Measurements from ENCODE around the gene RAD23A. TPM values are rescaled to one million over a fixed set of nuclear protein-coding genes. Genes with fewer than 3 reads are reported as not detected.

Gene RAD23A
- total and polyA plus RNA-seq, 8 donors: 65.3 to 118 (median 75.6) TPM

DNA sequence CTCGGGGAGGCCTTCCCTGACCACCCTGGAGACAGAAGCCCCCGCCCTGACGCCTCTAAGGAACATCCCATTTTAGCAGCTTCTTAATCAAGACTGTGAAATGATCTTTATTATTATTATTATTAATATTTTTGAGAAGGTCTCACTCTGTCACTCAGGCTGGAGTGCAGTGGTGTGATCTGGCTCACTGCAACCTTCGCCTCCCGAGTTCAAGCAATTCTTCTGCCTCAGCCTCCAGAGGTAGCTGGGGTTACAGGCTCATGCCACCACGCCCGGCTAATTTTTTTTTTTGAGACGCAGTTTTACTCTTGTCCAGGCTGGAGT, 20.1 kb downstream of the RAD23A start:
- Histone ChIP-seq H3K9me3 (no peaks in the 10 kb centered on the region), H3K27ac (no peak overlapping the region), H3K36me3 (no peaks in the 10 kb centered on the region), H3K4me3 (peak overlapping the region in 1 of 2 donors; percentile 42), H3K27me3 (no peaks in the 10 kb centered on the region), H3K4me1 (peaks cover 0 to 10% of the 10 kb centered on the region in 2 donors)
- intact Hi-C loops (cut with DNase I): loop anchor here in 1 of 2 donors (10.0 kb wide), 1 partner anchor 81 kb away; the partner anchor contains the start of genes DNASE2 and KLF1
- DNase-seq (no peak), ATAC-seq (no peak)
- TF ChIP-seq, protein P1, sequence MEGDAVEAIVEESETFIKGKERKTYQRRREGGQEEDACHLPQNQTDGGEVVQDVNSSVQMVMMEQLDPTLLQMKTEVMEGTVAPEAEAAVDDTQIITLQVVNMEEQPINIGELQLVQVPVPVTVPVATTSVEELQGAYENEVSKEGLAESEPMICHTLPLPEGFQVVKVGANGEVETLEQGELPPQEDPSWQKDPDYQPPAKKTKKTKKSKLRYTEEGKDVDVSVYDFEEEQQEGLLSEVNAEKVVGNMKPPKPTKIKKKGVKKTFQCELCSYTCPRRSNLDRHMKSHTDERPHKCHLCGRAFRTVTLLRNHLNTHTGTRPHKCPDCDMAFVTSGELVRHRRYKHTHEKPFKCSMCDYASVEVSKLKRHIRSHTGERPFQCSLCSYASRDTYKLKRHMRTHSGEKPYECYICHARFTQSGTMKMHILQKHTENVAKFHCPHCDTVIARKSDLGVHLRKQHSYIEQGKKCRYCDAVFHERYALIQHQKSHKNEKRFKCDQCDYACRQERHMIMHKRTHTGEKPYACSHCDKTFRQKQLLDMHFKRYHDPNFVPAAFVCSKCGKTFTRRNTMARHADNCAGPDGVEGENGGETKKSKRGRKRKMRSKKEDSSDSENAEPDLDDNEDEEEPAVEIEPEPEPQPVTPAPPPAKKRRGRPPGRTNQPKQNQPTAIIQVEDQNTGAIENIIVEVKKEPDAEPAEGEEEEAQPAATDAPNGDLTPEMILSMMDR (IDR thresholded peaks at IDR 0.05): no peak

GRCh38 chr19:12967907-12968306, 22.2 kb downstream of the RAD23A start:
- no peak for ATAC-seq
- H3K4me1 ChIP-seq: peaks cover 0 to 10% of the 10 kb centered on the region in 2 donors
- H3K36me3 ChIP-seq: no peaks in the 10 kb centered on the region
- no peaks in the 10 kb centered on the region for H3K9me3 ChIP-seq
- no peak for DNase-seq
- TF ChIP-seq, protein P1 (IDR thresholded peaks at IDR 0.05): no peak
- no peak overlapping the region for H3K4me3 ChIP-seq
- no peaks in the 10 kb centered on the region for H3K27me3 ChIP-seq
- no peak overlapping the region for H3K27ac ChIP-seq
- intact Hi-C loops (cut with DNase I): loop anchor here in 1 of 2 donors (10.0 kb wide), 1 partner anchor 83 kb away; the partner anchor contains the start of genes DNASE2 and KLF1

- no peaks in the 10 kb centered on the region for H3K9me3 ChIP-seq
- peaks cover 0 to 10% of the 10 kb centered on the region in 2 donors for H3K4me1 ChIP-seq
- H3K27me3 ChIP-seq: no peaks in the 10 kb centered on the region
- TF ChIP-seq, protein P1 (IDR thresholded peaks at IDR 0.05): no peak
- no peak within 1 kb of the TSS for H3K4me3 ChIP-seq
- DNase-seq (no peak), ATAC-seq (no peak)
- intact Hi-C loops (cut with DNase I): loop anchor here in 1 of 2 donors (10.0 kb wide), 1 partner anchor 85 kb away; the partner anchor contains the start of genes DNASE2 and KLF1
- H3K36me3 ChIP-seq: no peaks in the 10 kb centered on the region
- H3K27ac ChIP-seq: no peak within 1 kb of the TSS
Observed at GRCh38 chr19:12969292-12969988, 23.8 kb downstream of the RAD23A start, which contains the start of gene DAND5. DAND5 (plus strand) TSS chr19:12969576; CDS start chr19:12969661, 85 bp downstream.

DNA sequence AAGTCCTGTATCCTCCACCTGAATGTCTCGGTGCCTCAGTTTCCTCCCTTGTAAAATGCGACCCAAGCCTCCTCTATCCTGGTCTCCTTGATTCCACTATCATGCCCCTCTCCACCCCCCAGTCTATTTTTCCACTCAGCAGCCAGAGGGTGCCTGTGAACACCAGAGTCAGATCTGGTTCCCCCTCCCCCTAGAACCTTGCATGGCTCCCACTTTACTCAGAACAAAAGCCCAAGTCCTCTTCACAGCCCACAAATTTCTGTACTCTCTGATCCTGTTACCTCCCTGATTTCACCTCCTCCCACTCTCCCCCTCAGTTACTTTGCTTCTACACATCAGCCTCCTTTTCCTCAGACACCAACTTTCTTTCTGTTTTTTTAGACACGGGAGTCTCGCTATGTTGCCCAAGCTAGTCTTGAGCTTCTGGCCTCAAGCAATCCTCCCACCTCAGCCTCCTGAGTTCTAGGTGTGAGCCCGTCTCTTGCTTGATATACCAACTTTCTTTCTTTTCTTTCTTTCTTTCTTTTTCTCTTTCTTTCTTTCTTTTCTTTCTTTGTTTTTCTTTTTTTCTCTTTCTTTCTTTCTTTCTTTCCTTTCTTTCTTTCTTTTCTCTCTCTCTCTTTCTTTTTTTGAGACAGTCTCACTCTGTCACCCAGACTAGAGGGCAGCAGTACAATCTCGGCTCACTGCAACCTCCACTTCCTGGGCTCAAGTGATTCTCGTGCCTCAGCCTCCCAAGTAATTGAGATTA, 24.6 kb downstream of the RAD23A start:
- H3K27ac ChIP-seq: no peak overlapping the region
- no peak overlapping the region for H3K4me3 ChIP-seq
- ATAC-seq (no peak), DNase-seq (no peak)
- peaks cover 0 to 5% of the 10 kb centered on the region in 2 donors for H3K4me1 ChIP-seq
- H3K36me3 ChIP-seq: no peaks in the 10 kb centered on the region
- intact Hi-C loops (cut with DNase I): loop anchor here in 1 of 2 donors (10.0 kb wide), 1 partner anchor 295 kb away; no protein-coding TSS in a partner anchor
- TF ChIP-seq, protein P1 (IDR thresholded peaks at IDR 0.05): no peak
- H3K27me3 ChIP-seq: no peaks in the 10 kb centered on the region
- H3K9me3 ChIP-seq: no peaks in the 10 kb centered on the region

GRCh38 chr19:12973236-12973635, 27.6 kb downstream of the RAD23A start:
- TF ChIP-seq, protein P1 (IDR thresholded peaks at IDR 0.05): no peak
- ATAC-seq (no peak), DNase-seq (no peak)
- no peaks in the 10 kb centered on the region for H3K27me3 ChIP-seq
- H3K36me3 ChIP-seq: no peaks in the 10 kb centered on the region
- H3K4me1 ChIP-seq: no peaks in the 10 kb centered on the region
- no peak overlapping the region for H3K4me3 ChIP-seq
- intact Hi-C loops (cut with DNase I): loop anchor here in 1 of 2 donors (10.0 kb wide), 1 partner anchor 292 kb away; no protein-coding TSS in a partner anchor
- H3K9me3 ChIP-seq: no peaks in the 10 kb centered on the region
- no peak overlapping the region for H3K27ac ChIP-seq

Measured in left lung (tissue), 10 donors.